Measurements from ENCODE around the gene GJA5. TPM values are rescaled to one million over a fixed set of nuclear protein-coding genes. Genes with fewer than 3 reads are reported as not detected.

Gene GJA5
- total RNA-seq, 2 donors from 2014 or later, result not detected

- ATAC-seq (no peak), DNase-seq (ENCODE audit: low spot score in 2 of 2) (no peak)
- H3K36me3 Mint-ChIP-seq, result peaks cover 0 to 6% of the 10 kb centered on the region in 2 donors
- H3K27ac Mint-ChIP-seq, result no peak overlapping the region
- H3K9me3 Mint-ChIP-seq, result peaks cover 0 to 3% of the 10 kb centered on the region in 2 donors
Observed at GRCh38 chr1:147719029-147719698, 41.2 kb downstream of the GJA5 start.

- ATAC-seq (no peak), DNase-seq (ENCODE audit: low spot score in 2 of 2) (no peak)
- peaks cover 0 to 3% of the 10 kb centered on the region in 2 donors for H3K9me3 Mint-ChIP-seq
- no peak overlapping the region for H3K27ac Mint-ChIP-seq
- H3K36me3 Mint-ChIP-seq, result peaks cover 0 to 6% of the 10 kb centered on the region in 2 donors
Observed at GRCh38 chr1:147717706-147718097, 42.7 kb downstream of the GJA5 start.

GRCh38 chr1:147717051-147717705, 43.2 kb downstream of the GJA5 start:
- Mint-ChIP-seq H3K9me3 (peaks cover 0 to 3% of the 10 kb centered on the region in 2 donors), H3K36me3 (peaks cover 0 to 6% of the 10 kb centered on the region in 2 donors), H3K27ac (peak overlapping the region in 1 of 2 donors; percentile 77)
- no peak for ATAC-seq
- DNase-seq (ENCODE audit: low spot score in 2 of 2), result no peak

- no peak for ATAC-seq
- no peaks in the 10 kb centered on the region for H3K9me3 Mint-ChIP-seq
Observed at GRCh38 chr1:147712605-147713004, 47.8 kb downstream of the GJA5 start.

More at GRCh38 chr1:147712605-147713004, 47.8 kb downstream of the GJA5 start:
- no peak overlapping the region for H3K27ac Mint-ChIP-seq
- no peaks in the 10 kb centered on the region for H3K36me3 Mint-ChIP-seq
- DNase-seq (ENCODE audit: low spot score in 2 of 2), result no peak

Other genes starting within 250 kb of the GJA5 start
- 10 to 100 TPM; 24.8 to 34.3 TPM for gene BCL9, start 219.1 kb downstream of the GJA5 start, total RNA-seq
- 10 to 100 TPM in 1 of 2 donors, 1 to 10 TPM in 1; 9.0 to 19.6 TPM for gene ACP6, start 90.1 kb downstream of the GJA5 start, total RNA-seq
- gene GJA8, start 142.2 kb upstream of the GJA5 start, total RNA-seq, result not detected
- gene GPR89B, start 167.8 kb upstream of the GJA5 start, total RNA-seq, result 10 to 100 TPM; 16.6 to 20.2 TPM

Data from activated naive CD4-positive, alpha-beta T cell treated with anti-CD3 and anti-CD28 coated beads, Interleukin-2, amount 50 U/mL, for 72 hours (primary cell).